ENCODE measurements around the gene KCNE1. TPM values are rescaled to one million over a fixed set of nuclear protein-coding genes. Genes with fewer than 3 reads are reported as not detected.

The KCNE1 gene
- total RNA-seq, 1 experiment from 2014 or later = 0.91 TPM

DNA sequence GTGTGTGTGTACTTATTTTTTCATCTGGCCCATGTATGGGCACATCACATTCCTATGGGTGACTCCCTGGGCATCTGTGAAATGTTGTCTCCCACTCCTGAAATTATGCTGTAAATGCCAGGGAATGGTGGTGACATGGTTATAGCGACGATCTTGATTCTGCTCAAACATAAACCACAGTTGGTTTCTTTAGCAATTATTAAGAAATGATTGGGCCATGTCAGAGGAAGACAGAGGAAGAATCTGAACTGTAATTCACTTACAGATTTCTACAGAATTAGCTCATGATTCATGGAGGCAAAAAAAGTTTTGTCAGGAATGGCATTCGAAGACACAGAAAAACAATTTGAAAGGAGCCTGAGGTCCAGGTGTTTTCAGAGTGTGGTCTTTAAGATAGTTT, 25.8 kb upstream of the KCNE1 start:
- Histone ChIP-seq H3K9me3 (no peaks in the 10 kb centered on the region), H3K36me3 (ENCODE audit: control insufficient read depth, insufficient read depth, low read length) (no peaks in the 10 kb centered on the region), H3K27me3 (replicated peaks; ENCODE audit: control insufficient read depth, insufficient read depth, low read length) (no peaks in the 10 kb centered on the region), H3K4me3 (ENCODE audit: low read depth, low read length) (no peak overlapping the region), H3K4me1 (peaks cover 19% of the 10 kb centered on the region)
- peaks cover 2% of the 10 kb centered on the region for H3K9me3 Mint-ChIP-seq (ENCODE audit: unreplicated experiment)
- no peak overlapping the region for H3K4me3 Mint-ChIP-seq (ENCODE audit: unreplicated experiment)
- intact Hi-C loops (cut with micrococcal nuclease; ENCODE audit: unreplicated experiment) = no loop called here
- no peaks in the 10 kb centered on the region for H3K36me3 Mint-ChIP-seq (ENCODE audit: insufficient read depth, unreplicated experiment)
- POLR2A ChIA-PET = no interaction called here
- CTCF ChIA-PET = no interaction called here
- TF ChIP-seq, protein P1, sequence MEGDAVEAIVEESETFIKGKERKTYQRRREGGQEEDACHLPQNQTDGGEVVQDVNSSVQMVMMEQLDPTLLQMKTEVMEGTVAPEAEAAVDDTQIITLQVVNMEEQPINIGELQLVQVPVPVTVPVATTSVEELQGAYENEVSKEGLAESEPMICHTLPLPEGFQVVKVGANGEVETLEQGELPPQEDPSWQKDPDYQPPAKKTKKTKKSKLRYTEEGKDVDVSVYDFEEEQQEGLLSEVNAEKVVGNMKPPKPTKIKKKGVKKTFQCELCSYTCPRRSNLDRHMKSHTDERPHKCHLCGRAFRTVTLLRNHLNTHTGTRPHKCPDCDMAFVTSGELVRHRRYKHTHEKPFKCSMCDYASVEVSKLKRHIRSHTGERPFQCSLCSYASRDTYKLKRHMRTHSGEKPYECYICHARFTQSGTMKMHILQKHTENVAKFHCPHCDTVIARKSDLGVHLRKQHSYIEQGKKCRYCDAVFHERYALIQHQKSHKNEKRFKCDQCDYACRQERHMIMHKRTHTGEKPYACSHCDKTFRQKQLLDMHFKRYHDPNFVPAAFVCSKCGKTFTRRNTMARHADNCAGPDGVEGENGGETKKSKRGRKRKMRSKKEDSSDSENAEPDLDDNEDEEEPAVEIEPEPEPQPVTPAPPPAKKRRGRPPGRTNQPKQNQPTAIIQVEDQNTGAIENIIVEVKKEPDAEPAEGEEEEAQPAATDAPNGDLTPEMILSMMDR (IDR thresholded peaks at IDR 0.05; ENCODE audit: insufficient read depth in 1 of 2, low read depth in 1 of 2, low read length in 1 of 2, severe bottlenecking in 1 of 2, unreplicated experiment in 1 of 2) = no peak
- no peak for DNase-seq
- H3K27ac Mint-ChIP-seq (ENCODE audit: unreplicated experiment) = no peak overlapping the region
- H3K4me1 Mint-ChIP-seq (ENCODE audit: low read depth, unreplicated experiment) = peaks cover 12% of the 10 kb centered on the region
- no peaks in the 10 kb centered on the region for H3K27me3 Mint-ChIP-seq (ENCODE audit: insufficient read depth, unreplicated experiment)
- BruUV-seq (replicated peaks) = no TSS peak

DNA sequence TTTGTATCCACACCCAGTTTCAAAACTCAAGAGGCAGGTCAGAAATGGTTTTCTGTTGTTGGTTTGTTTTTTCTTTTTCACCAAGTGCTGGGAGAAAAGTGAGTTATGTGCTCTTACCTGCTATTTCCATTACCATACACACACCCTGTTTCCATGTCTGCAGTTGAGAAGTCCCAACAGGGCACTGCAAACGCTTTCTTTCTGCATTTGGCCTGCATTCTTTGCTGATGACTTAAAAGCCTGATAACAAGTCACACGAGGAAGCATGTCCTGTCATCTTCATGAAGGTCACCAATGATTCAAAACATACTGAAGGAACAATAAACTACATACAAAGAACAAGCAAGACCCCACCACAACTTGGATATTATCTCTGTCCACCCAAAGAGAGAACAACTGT, 24.8 kb upstream of the KCNE1 start:
- TF ChIP-seq, protein P1 (IDR thresholded peaks at IDR 0.05; ENCODE audit: insufficient read depth in 1 of 2, low read depth in 1 of 2, low read length in 1 of 2, severe bottlenecking in 1 of 2, unreplicated experiment in 1 of 2) = no peak
- BruUV-seq (replicated peaks) = no TSS peak
- Mint-ChIP-seq H3K4me1 (ENCODE audit: low read depth, unreplicated experiment) (peaks cover 12% of the 10 kb centered on the region), H3K4me3 (ENCODE audit: unreplicated experiment) (no peak overlapping the region), H3K36me3 (ENCODE audit: insufficient read depth, unreplicated experiment) (no peaks in the 10 kb centered on the region), H3K27me3 (ENCODE audit: insufficient read depth, unreplicated experiment) (no peaks in the 10 kb centered on the region), H3K9me3 (ENCODE audit: unreplicated experiment) (no peaks in the 10 kb centered on the region), H3K27ac (ENCODE audit: unreplicated experiment) (no peak overlapping the region)
- H3K36me3 ChIP-seq (ENCODE audit: control insufficient read depth, insufficient read depth, low read length) = no peaks in the 10 kb centered on the region
- ChIA-PET POLR2A (no interaction called here), CTCF (no interaction called here)
- H3K4me1 ChIP-seq = peaks cover 19% of the 10 kb centered on the region
- intact Hi-C loops (cut with micrococcal nuclease; ENCODE audit: unreplicated experiment) = no loop called here
- no peak overlapping the region for H3K4me3 ChIP-seq (ENCODE audit: low read depth, low read length)
- H3K27me3 ChIP-seq (replicated peaks; ENCODE audit: control insufficient read depth, insufficient read depth, low read length) = no peaks in the 10 kb centered on the region
- no peak for DNase-seq
- H3K9me3 ChIP-seq = no peaks in the 10 kb centered on the region

DNA sequence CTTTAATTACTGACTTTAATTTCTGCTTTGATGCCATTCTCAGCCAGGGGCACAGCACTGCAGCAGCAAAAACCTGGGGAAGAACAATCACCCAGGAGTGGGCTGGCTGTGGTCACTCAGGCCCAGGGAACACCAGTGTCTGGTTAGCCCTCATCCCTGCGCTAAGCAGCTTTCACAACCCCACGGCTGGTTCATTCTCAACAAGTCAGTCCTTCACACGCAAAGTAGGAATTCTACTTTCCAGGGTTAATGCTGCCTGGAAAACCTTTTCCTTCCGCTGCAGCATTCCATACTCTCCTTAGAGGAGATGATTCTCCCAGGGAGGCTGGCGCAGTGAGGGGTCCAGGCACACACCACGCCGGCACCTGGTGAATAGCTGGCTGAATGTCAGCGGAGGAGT, 24.3 kb upstream of the KCNE1 start:
- Mint-ChIP-seq H3K36me3 (ENCODE audit: insufficient read depth, unreplicated experiment) (no peaks in the 10 kb centered on the region), H3K4me1 (ENCODE audit: low read depth, unreplicated experiment) (peaks cover 12% of the 10 kb centered on the region), H3K9me3 (ENCODE audit: unreplicated experiment) (no peaks in the 10 kb centered on the region), H3K27ac (ENCODE audit: unreplicated experiment) (no peak overlapping the region), H3K27me3 (ENCODE audit: insufficient read depth, unreplicated experiment) (no peaks in the 10 kb centered on the region), H3K4me3 (ENCODE audit: unreplicated experiment) (no peak overlapping the region)
- H3K9me3 ChIP-seq = no peaks in the 10 kb centered on the region
- no TSS peak for BruUV-seq (replicated peaks)
- no peaks in the 10 kb centered on the region for H3K27me3 ChIP-seq (replicated peaks; ENCODE audit: control insufficient read depth, insufficient read depth, low read length)
- H3K4me3 ChIP-seq (ENCODE audit: low read depth, low read length) = no peak overlapping the region
- CTCF ChIA-PET = no interaction called here
- H3K4me1 ChIP-seq = peaks cover 19% of the 10 kb centered on the region
- intact Hi-C loops (cut with micrococcal nuclease; ENCODE audit: unreplicated experiment) = no loop called here
- no peaks in the 10 kb centered on the region for H3K36me3 ChIP-seq (ENCODE audit: control insufficient read depth, insufficient read depth, low read length)
- DNase-seq = no peak
- TF ChIP-seq, protein P1 (IDR thresholded peaks at IDR 0.05; ENCODE audit: insufficient read depth in 1 of 2, low read depth in 1 of 2, low read length in 1 of 2, severe bottlenecking in 1 of 2, unreplicated experiment in 1 of 2) = no peak
- POLR2A ChIA-PET = no interaction called here

All from Caco-2 (cell line).